Panc1 (cell line): ENCODE data around the gene ORAI1. TPM values are rescaled to one million over a fixed set of nuclear protein-coding genes. Genes with fewer than 3 reads are reported as not detected.

Experiments used
- ATAC-seq: fragments of 200-7000 bp; cut with Tn5 transposase; 2 replicates; pipeline ENCODE4 v1.9.1; 2020; ENCODE audit warnings: mild to moderate bottlenecking, moderate library complexity
- BruUV-seq: library from RNA; stranded (reverse); fragments of 400-500 nt; replicated peaks from 2 replicates; lab custom pipeline; 2021; lab: Mats Ljungman, UMichigan
- CTCF ChIA-PET: fragments of 300-600 bp; sonication (Branson Sonifier 250); formaldehyde crosslinking; loops from one replicate; lab custom pipeline; 2022; ENCODE audit warnings: antibody characterized with exemption; lab: Charles Lee
- POLR2A ChIA-PET: fragments of 300-600 bp; sonication (Branson Sonifier 250); formaldehyde crosslinking; loops from one replicate; lab custom pipeline; 2022; ENCODE audit warnings: antibody characterized with exemption; lab: Charles Lee
- DNase-seq: peaks from one replicate; pipeline ENCODE4 v3.0.0-alpha.2; 2010; ENCODE audit warnings: low read depth, low spot score
- H3K27ac ChIP-seq: 2 replicates; pipeline ENCODE4 v1.5.1; 2011; ENCODE audit warnings: mild to moderate bottlenecking, low read length, inconsistent platforms
- H3K27me3 ChIP-seq: fragments of 200-500 bp; sonication (Bioruptor generic); 2 replicates; pipeline ENCODE4 v1.6.0; 2014; ENCODE audit warnings: low read length, inconsistent platforms; ENCODE audit not compliant: control insufficient read depth, insufficient read depth
- H3K36me3 ChIP-seq: fragments of 200-500 bp; sonication (Bioruptor generic); 2 replicates; pipeline ENCODE4 v1.5.1; 2014; ENCODE audit warnings: inconsistent platforms, mild to moderate bottlenecking, low read length, moderate library complexity; ENCODE audit not compliant: control insufficient read depth, insufficient read depth
- H3K4me1 ChIP-seq: 2 replicates; pipeline ENCODE4 v1.5.1; 2011; ENCODE audit warnings: inconsistent platforms, mild to moderate bottlenecking, low read length, moderate library complexity; ENCODE audit not compliant: control insufficient read depth, insufficient read depth
- H3K4me3 ChIP-seq, 2 experiments: 2 replicates each; pipeline ENCODE4 v1.5.1; 2011 to 2012; ENCODE audit warnings: low read depth in 2 of 2, low read length in 2 of 2, mild to moderate bottlenecking in 2 of 2, inconsistent platforms in 1 of 2, moderate library complexity in 1 of 2
- H3K9me3 ChIP-seq: fragments of 200-500 bp; sonication (Bioruptor generic); 2 replicates; pipeline ENCODE4 v1.5.1; 2014; ENCODE audit warnings: low read depth, mild to moderate bottlenecking, inconsistent platforms, low read length, moderate library complexity; ENCODE audit not compliant: control insufficient read depth, insufficient read depth
- CTCF ChIP-seq: fragments of 450-650 bp; IDR thresholded peaks from 2 replicates; pipeline ENCODE4 v1.5.1; 2017; ENCODE audit warnings: mild to moderate bottlenecking
- POLR2AphosphoS5 ChIP-seq: IDR thresholded peaks from 2 replicates; pipeline ENCODE4 v1.6.1; 2012; ENCODE audit warnings: mild to moderate bottlenecking, low read depth, low read length, moderate library complexity
- REST ChIP-seq, 2 experiments: IDR thresholded peaks; 2 replicates each; pipeline ENCODE4 v1.6.1; 2011 to 2012; ENCODE audit warnings: low read depth in 2 of 2, control low read depth in 1 of 2, low read length in 1 of 2, mild to moderate bottlenecking in 1 of 2, moderate library complexity in 1 of 2; ENCODE audit not compliant: insufficient read depth in 1 of 2
- SIN3A ChIP-seq: IDR thresholded peaks from 2 replicates; pipeline ENCODE4 v1.6.1; 2012; ENCODE audit warnings: low read depth, mild to moderate bottlenecking, low read length, moderate library complexity, borderline replicate concordance; ENCODE audit not compliant: insufficient read depth
- TCF7L2 ChIP-seq: IDR thresholded peaks from 2 replicates; pipeline ENCODE4 v1.6.1; 2011; ENCODE audit warnings: mild to moderate bottlenecking, low read depth, low read length, inconsistent platforms
- in situ Hi-C: cut with HindIII; loops from 2 replicates; pipeline ENCODE4 v1.10.0; 2016; ENCODE audit warnings: low sequenced_read_pairs, low pct_unique_long_range_greater_than_20kb
- intact Hi-C: fragments of 100-400 bp; cut with micrococcal nuclease; formaldehyde crosslinking; loops from one replicate; pipeline ENCODE4 v1.10.0; 2022; ENCODE audit not compliant: unreplicated experiment
- total RNA-seq: library from RNA; stranded (reverse); gene quantifications from one replicate; pipeline ENCODE4 v1.2.1, GENCODE V29; 2021; ENCODE audit not compliant: unreplicated experiment

The ORAI1 gene
- total RNA-seq, 1 experiment from 2014 or later = 36.7 TPM

- ChIA-PET CTCF (no interaction called here), POLR2A (no interaction called here)
- Histone ChIP-seq H3K4me3 (no peak overlapping the region), H3K36me3 (no peaks in the 10 kb centered on the region), H3K4me1 (no peaks in the 10 kb centered on the region), H3K9me3 (no peaks in the 10 kb centered on the region), H3K27ac (no peak overlapping the region), H3K27me3 (no peaks in the 10 kb centered on the region)
- no TSS peak for BruUV-seq
- ATAC-seq = no peak
- DNase-seq = no peak
- in situ Hi-C loops (no loop called here), intact Hi-C loops (no loop called here)
- TF ChIP-seq SIN3A = no peak
- TF ChIP-seq TCF7L2 = no peak
- no peak for TF ChIP-seq POLR2AphosphoS5
- TF ChIP-seq REST (IDR thresholded peaks at IDR 0.05; ENCODE audit: insufficient read depth in 1 of 2, low read depth in 2 of 2, low read length in 1 of 2) = no peak
- no peak for TF ChIP-seq CTCF
Observed at GRCh38 chr12:121613462-121613861, 12.9 kb upstream of the ORAI1 start.

GRCh38 chr12:121614872-121615467 lies 11.4 kb upstream of the ORAI1 start:
- Histone ChIP-seq H3K4me3 (no peak overlapping the region), H3K9me3 (no peaks in the 10 kb centered on the region), H3K27ac (no peak overlapping the region), H3K27me3 (no peaks in the 10 kb centered on the region), H3K36me3 (no peaks in the 10 kb centered on the region), H3K4me1 (no peaks in the 10 kb centered on the region)
- TF ChIP-seq REST (IDR thresholded peaks at IDR 0.05; ENCODE audit: insufficient read depth in 1 of 2, low read depth in 2 of 2, low read length in 1 of 2) (no peak), TCF7L2 (no peak), CTCF (no peak), POLR2AphosphoS5 (no peak), SIN3A (no peak)
- POLR2A ChIA-PET = interaction anchor here (0.6 kb wide), 1 partner anchor 14 kb away, joined by 4 read pairs; no protein-coding TSS in a partner anchor
- intact Hi-C loops (no loop called here), in situ Hi-C loops (no loop called here)
- BruUV-seq = no TSS peak
- DNase-seq = no peak
- CTCF ChIA-PET = no interaction called here
- no peak for ATAC-seq
